IMR-90 (cell line): ENCODE data around the gene PLA2G2C. TPM values are rescaled to one million over a fixed set of nuclear protein-coding genes. Genes with fewer than 3 reads are reported as not detected.

Experiments
- ATAC-seq: fragments of 200-7000 bp; cut with Tn5 transposase; 2 replicates; pipeline ENCODE4 v1.9.1; 2020; ENCODE audit warnings: low read depth, mild to moderate bottlenecking, moderate library complexity
- BruUV-seq: library from RNA; stranded (reverse); fragments of 400-500 nt; replicated peaks from 2 replicates; lab custom pipeline; 2021; lab: Mats Ljungman, UMichigan
- CTCF ChIA-PET: fragments of 300-600 bp; formaldehyde crosslinking; extraction: SDS; loops from one replicate; lab custom pipeline; 2021; ENCODE audit warnings: antibody characterized with exemption; lab: Yijun Ruan, JAX
- POLR2A ChIA-PET: fragments of 300-600 bp; sonication (Branson Sonifier 250); formaldehyde crosslinking; loops from one replicate; lab custom pipeline; 2022; ENCODE audit warnings: antibody characterized with exemption; ENCODE audit not compliant: unreplicated experiment; lab: Charles Lee
- DNase-seq: peaks from one replicate; pipeline ENCODE4 v3.0.0; 2013
- H2AFZ ChIP-seq: replicated peaks from 2 replicates; pipeline ENCODE3; 2013; ENCODE audit warnings: low read length, mild to moderate bottlenecking; ENCODE audit not compliant: poor library complexity
- H2AK5ac ChIP-seq: 2 replicates; pipeline ENCODE4 v1.6.1; 2013; ENCODE audit warnings: low read depth, low read length, inconsistent platforms
- H2AK9ac ChIP-seq: replicated peaks from 2 replicates; pipeline ENCODE3; 2013; ENCODE audit warnings: mild to moderate bottlenecking, low read depth, low read length, moderate library complexity; ENCODE audit not compliant: poor library complexity
- H2BK120ac ChIP-seq: 2 replicates; pipeline ENCODE4 v1.6.1; 2013; ENCODE audit warnings: low read depth, low read length, inconsistent platforms
- H2BK15ac ChIP-seq: 3 replicates; pipeline ENCODE4 v1.6.1; 2013; ENCODE audit warnings: low read depth, low read length, inconsistent platforms
- H2BK20ac ChIP-seq: 2 replicates; pipeline ENCODE4 v1.6.1; 2013; ENCODE audit warnings: low read depth, mild to moderate bottlenecking, inconsistent platforms, low read length, moderate library complexity
- H2BK5ac ChIP-seq: 2 replicates; pipeline ENCODE4 v1.6.1; 2013; ENCODE audit warnings: mild to moderate bottlenecking, low read depth, low read length, inconsistent platforms; ENCODE audit not compliant: poor library complexity, severe bottlenecking
- H3K14ac ChIP-seq: replicated peaks from 2 replicates; pipeline ENCODE4 v1.6.1; 2013; ENCODE audit warnings: low read depth, low read length, inconsistent platforms
- H3K18ac ChIP-seq: 2 replicates; pipeline ENCODE4 v1.6.1; 2013; ENCODE audit warnings: low read depth, low read length, control low read depth
- H3K23ac ChIP-seq: 2 replicates; pipeline ENCODE4 v1.6.1; 2013; ENCODE audit warnings: low read depth, low read length, inconsistent platforms
- H3K27ac ChIP-seq: 2 replicates; pipeline ENCODE4 v1.5.1; 2013; ENCODE audit warnings: mild to moderate bottlenecking, control low read depth, low read length; ENCODE audit not compliant: insufficient read depth
- H3K27me3 ChIP-seq: 2 replicates; pipeline ENCODE4 v1.6.1; 2013; ENCODE audit warnings: low read length; ENCODE audit not compliant: control insufficient read depth, insufficient read depth
- H3K36me3 ChIP-seq: 2 replicates; pipeline ENCODE4 v1.6.1; 2013; ENCODE audit warnings: low read length, mixed read lengths; ENCODE audit not compliant: control insufficient read depth, insufficient read depth
- H3K4ac ChIP-seq: 2 replicates; pipeline ENCODE4 v1.6.1; 2013; ENCODE audit warnings: low read depth, low read length, inconsistent platforms
- H3K4me1 ChIP-seq: 2 replicates; pipeline ENCODE4 v1.6.1; 2013; ENCODE audit warnings: low read length, mixed read lengths; ENCODE audit not compliant: control insufficient read depth, insufficient read depth
- H3K4me2 ChIP-seq: 2 replicates; pipeline ENCODE4 v1.6.1; 2013; ENCODE audit warnings: low read depth, mild to moderate bottlenecking, control low read depth, low read length, moderate library complexity
- H3K4me3 ChIP-seq: 2 replicates; pipeline ENCODE4 v1.5.1; 2013; ENCODE audit warnings: low read depth, mild to moderate bottlenecking, control low read depth, low read length, moderate library complexity; ENCODE audit not compliant: insufficient read depth
- H3K56ac ChIP-seq: 2 replicates; pipeline ENCODE4 v1.6.1; 2013; ENCODE audit warnings: low read length, inconsistent platforms; ENCODE audit not compliant: insufficient read depth; ENCODE audit errors: extremely low read depth
- H3K79me1 ChIP-seq, 2 experiments: 2 replicates each; pipeline ENCODE4 v1.6.1; 2013; ENCODE audit warnings: low read length in 2 of 2, inconsistent platforms in 1 of 2, low read depth in 1 of 2
- H3K9ac ChIP-seq: 2 replicates; pipeline ENCODE4 v1.6.1; 2013; ENCODE audit warnings: low read depth, low read length, control low read depth
- H3K9me1 ChIP-seq: 2 replicates; pipeline ENCODE4 v1.6.1; 2013; ENCODE audit warnings: low read length, inconsistent platforms; ENCODE audit not compliant: insufficient read depth
- H3K9me3 ChIP-seq: 2 replicates; pipeline ENCODE4 v1.6.1; 2013; ENCODE audit warnings: low read length; ENCODE audit not compliant: control insufficient read depth, insufficient read depth
- H4K20me1 ChIP-seq: 2 replicates; pipeline ENCODE4 v1.6.1; 2013; ENCODE audit warnings: low read length, inconsistent platforms; ENCODE audit not compliant: insufficient read depth
- H4K5ac ChIP-seq: 2 replicates; pipeline ENCODE4 v1.6.1; 2013; ENCODE audit warnings: mild to moderate bottlenecking, low read depth, low read length, control low read depth
- H4K8ac ChIP-seq, 2 experiments: 2 replicates each; pipeline ENCODE4 v1.6.1; 2013; ENCODE audit warnings: low read depth in 2 of 2, low read length in 2 of 2, control low read depth in 1 of 2, inconsistent platforms in 1 of 2
- H4K91ac ChIP-seq: 2 replicates; pipeline ENCODE4 v1.6.1; 2013; ENCODE audit warnings: low read depth, low read length, inconsistent platforms; ENCODE audit not compliant: insufficient read depth
- BHLHE40 ChIP-seq: fragments of 150-350 bp; IDR thresholded peaks from 2 replicates; pipeline ENCODE4 v1.6.1; 2016; ENCODE audit warnings: mild to moderate bottlenecking, low read depth, low read length
- CEBPB ChIP-seq: IDR thresholded peaks from 2 replicates; pipeline ENCODE4 v1.6.1; 2012; ENCODE audit warnings: low read depth, low read length, improper control_type of control experiment
- CHD1 ChIP-seq: IDR thresholded peaks from 2 replicates; pipeline ENCODE4 v1.6.1; 2012; ENCODE audit warnings: low read depth, low read length, improper control_type of control experiment
- ELK1 ChIP-seq: fragments of 150-350 bp; IDR thresholded peaks from 2 replicates; pipeline ENCODE4 v1.6.1; 2016; ENCODE audit warnings: low read depth, mild to moderate bottlenecking, low read length, moderate library complexity, borderline replicate concordance
- FOS ChIP-seq: fragments of 150-350 bp; IDR thresholded peaks from 2 replicates; pipeline ENCODE4 v1.6.1; 2016; ENCODE audit warnings: low read depth, low read length
- MAFK ChIP-seq: IDR thresholded peaks from 2 replicates; pipeline ENCODE4 v1.6.1; 2012; ENCODE audit warnings: low read depth, low read length, improper control_type of control experiment
- MAZ ChIP-seq: IDR thresholded peaks from 2 replicates; pipeline ENCODE4 v1.6.1; 2012; ENCODE audit warnings: low read depth, mild to moderate bottlenecking, low read length, improper control_type of control experiment, moderate library complexity, borderline replicate concordance
- MXI1 ChIP-seq: IDR thresholded peaks from 2 replicates; pipeline ENCODE4 v1.6.1; 2012; ENCODE audit warnings: low read depth, mild to moderate bottlenecking, low read length, moderate library complexity, borderline replicate concordance
- NFE2L2 ChIP-seq: fragments of 150-350 bp; IDR thresholded peaks from 2 replicates; pipeline ENCODE4 v1.6.1; 2016; ENCODE audit warnings: low read depth, mild to moderate bottlenecking, low read length
- POLR2A ChIP-seq: IDR thresholded peaks from 2 replicates; pipeline ENCODE4 v1.6.1; 2012; ENCODE audit warnings: mild to moderate bottlenecking, low read depth, low read length
- RAD21 ChIP-seq: IDR thresholded peaks from 2 replicates; pipeline ENCODE4 v1.6.1; 2012; ENCODE audit warnings: low read length, improper control_type of control experiment
- RCOR1 ChIP-seq: IDR thresholded peaks from 2 replicates; pipeline ENCODE4 v1.6.1; 2012; ENCODE audit warnings: mild to moderate bottlenecking, low read length, improper control_type of control experiment; ENCODE audit not compliant: insufficient replicate concordance
- RFX5 ChIP-seq: IDR thresholded peaks from 2 replicates; pipeline ENCODE4 v1.8.0; 2012; ENCODE audit warnings: low read depth, mild to moderate bottlenecking, low read length, moderate library complexity
- SMC3 ChIP-seq: fragments of 150-350 bp; IDR thresholded peaks from 2 replicates; pipeline ENCODE4 v1.6.1; 2016; ENCODE audit warnings: low read depth, mild to moderate bottlenecking, antibody characterized with exemption, low read length, moderate library complexity
- USF2 ChIP-seq: fragments of 150-350 bp; IDR thresholded peaks from 2 replicates; pipeline ENCODE4 v1.6.1; 2017; ENCODE audit warnings: mild to moderate bottlenecking, antibody characterized with exemption, low read length, low read depth
- WGBS, 2 experiments: methylation state at CpG; one replicate each; pipeline versions ENCODE4 v1.1.5 to v1.1.7; 2013; ENCODE audit warnings: missing lambda C conversion rate in 2 of 2; ENCODE audit not compliant: insufficient read length in 1 of 2; ENCODE audit errors: extremely low coverage in 2 of 2; 5-methylcytosine and 5-hydroxymethylcytosine counted together
- dilution Hi-C: fragments of 300-500 bp; cut with HindIII; formaldehyde crosslinking; loops from one replicate; pipeline ENCODE4 v1.14.3; 2018; ENCODE audit warnings: low sequenced_read_pairs; ENCODE audit not compliant: unreplicated experiment
- in situ Hi-C: fragments of 300-500 bp; cut with MboI; formaldehyde crosslinking; loops from 3 replicates; pipeline ENCODE4 v1.14.3; 2019; ENCODE audit warnings: low sequenced_read_pairs, inconsistent platforms, mixed read lengths
- intact Hi-C: fragments of 100-400 bp; cut with micrococcal nuclease; formaldehyde crosslinking; loops from 2 replicates; pipeline ENCODE4 v1.10.0; 2022
- polyA plus RNA-seq, 3 experiments: library from polyadenylated mRNA; depleted of rRNA; stranded (reverse); fragments of >200 nt; gene quantifications; 2 replicates each; pipeline ENCODE4 v1.2.3, GENCODE V29; 2012; ENCODE audit warnings: low replicate concordance in 1 of 3
- total RNA-seq: library from RNA; depleted of rRNA; stranded (reverse); fragments of >200 nt; gene quantifications from 2 replicates; pipeline ENCODE4 v1.2.3, GENCODE V29; 2012

The PLA2G2C gene
- total and polyA plus RNA-seq, 2 of the 4 experiments (the other 2 are of a cell fraction) = not detected

GRCh38 chr1:20190256-20191160 is 4.2 kb upstream of the PLA2G2C start (continued):
- TF ChIP-seq FOS = no peak

- no peak overlapping the region for H2BK120ac ChIP-seq
- no peak overlapping the region for H2AFZ ChIP-seq
- H3K56ac ChIP-seq = no peak overlapping the region
- ATAC-seq (no peak), DNase-seq (no peak)
- no peak overlapping the region for H3K4me2 ChIP-seq
- peaks cover 58% of the 10 kb centered on the region for H3K27me3 ChIP-seq
- WGBS, 2 experiments = no CpG with 5 or more reads among the region's 4 CpGs
- H3K14ac ChIP-seq = no peak overlapping the region
- no peak overlapping the region for H2AK5ac ChIP-seq
- H2BK15ac ChIP-seq = no peak overlapping the region
- no peak overlapping the region for H4K8ac ChIP-seq
- H3K9me3 ChIP-seq = no peaks in the 10 kb centered on the region
- ChIA-PET CTCF (no interaction called here), POLR2A (no interaction called here)
- no peaks in the 10 kb centered on the region for H3K79me1 ChIP-seq
- no peaks in the 10 kb centered on the region for H3K36me3 ChIP-seq
- no peak overlapping the region for H2BK20ac ChIP-seq
- H3K4me3 ChIP-seq = no peak overlapping the region
- H3K9me1 ChIP-seq = no peaks in the 10 kb centered on the region
- H3K4ac ChIP-seq = no peak overlapping the region
- intact Hi-C loops (no loop called here), in situ Hi-C loops (no loop called here), dilution Hi-C loops (no loop called here)
- H4K5ac ChIP-seq = no peak overlapping the region
- H2AK9ac ChIP-seq = peak overlapping the region; percentile 3
- no peak overlapping the region for H4K91ac ChIP-seq
- H3K9ac ChIP-seq = no peak overlapping the region
- H3K4me1 ChIP-seq = no peaks in the 10 kb centered on the region
- no peaks in the 10 kb centered on the region for H4K20me1 ChIP-seq
- no peak overlapping the region for H3K23ac ChIP-seq
- BruUV-seq = no TSS peak
- H2BK5ac ChIP-seq = no peak overlapping the region
- H3K27ac ChIP-seq = no peak overlapping the region
- no peak overlapping the region for H3K18ac ChIP-seq
- no peak for TF ChIP-seq RFX5
- TF ChIP-seq CEBPB = no peak
- no peak for TF ChIP-seq ELK1
- no peak for TF ChIP-seq FOS
- no peak for TF ChIP-seq RCOR1
- TF ChIP-seq RAD21 = no peak
- TF ChIP-seq SMC3 = no peak
- no peak for TF ChIP-seq NFE2L2
- TF ChIP-seq CHD1 = no peak
- TF ChIP-seq MAFK = no peak
- TF ChIP-seq USF2 = no peak
- no peak for TF ChIP-seq POLR2A
- TF ChIP-seq MXI1 = no peak
- no peak for TF ChIP-seq MAZ
- no peak for TF ChIP-seq BHLHE40
Measured at GRCh38 chr1:20189664-20190063, 3.3 kb upstream of the PLA2G2C start.
